IMR-90 (cell line): ENCODE measurements around the gene APCDD1L. TPM values are rescaled to one million over a fixed set of nuclear protein-coding genes. Genes with fewer than 3 reads are reported as not detected.

ENCODE experiments used
- ATAC-seq: fragments of 200-7000 bp; cut with Tn5 transposase; 2 replicates; pipeline ENCODE4 v1.9.1; 2020; ENCODE audit warnings: low read depth, mild to moderate bottlenecking, moderate library complexity
- BruUV-seq: library from RNA; stranded (reverse); fragments of 400-500 nt; replicated peaks from 2 replicates; lab custom pipeline; 2021; lab: Mats Ljungman, UMichigan
- CTCF ChIA-PET: fragments of 300-600 bp; formaldehyde crosslinking; extraction: SDS; loops from one replicate; lab custom pipeline; 2021; ENCODE audit warnings: antibody characterized with exemption; lab: Yijun Ruan, JAX
- POLR2A ChIA-PET: fragments of 300-600 bp; sonication (Branson Sonifier 250); formaldehyde crosslinking; loops from one replicate; lab custom pipeline; 2022; ENCODE audit warnings: antibody characterized with exemption; ENCODE audit not compliant: unreplicated experiment; lab: Charles Lee
- DNase-seq: peaks from one replicate; pipeline ENCODE4 v3.0.0; 2013
- H2AFZ ChIP-seq: replicated peaks from 2 replicates; pipeline ENCODE3; 2013; ENCODE audit warnings: low read length, mild to moderate bottlenecking; ENCODE audit not compliant: poor library complexity
- H2AK5ac ChIP-seq: 2 replicates; pipeline ENCODE4 v1.6.1; 2013; ENCODE audit warnings: low read depth, low read length, inconsistent platforms
- H2AK9ac ChIP-seq: replicated peaks from 2 replicates; pipeline ENCODE3; 2013; ENCODE audit warnings: mild to moderate bottlenecking, low read depth, low read length, moderate library complexity; ENCODE audit not compliant: poor library complexity
- H2BK120ac ChIP-seq: 2 replicates; pipeline ENCODE4 v1.6.1; 2013; ENCODE audit warnings: low read depth, low read length, inconsistent platforms
- H2BK15ac ChIP-seq: 3 replicates; pipeline ENCODE4 v1.6.1; 2013; ENCODE audit warnings: low read depth, low read length, inconsistent platforms
- H2BK20ac ChIP-seq: 2 replicates; pipeline ENCODE4 v1.6.1; 2013; ENCODE audit warnings: low read depth, mild to moderate bottlenecking, inconsistent platforms, low read length, moderate library complexity
- H2BK5ac ChIP-seq: 2 replicates; pipeline ENCODE4 v1.6.1; 2013; ENCODE audit warnings: mild to moderate bottlenecking, low read depth, low read length, inconsistent platforms; ENCODE audit not compliant: poor library complexity, severe bottlenecking
- H3K14ac ChIP-seq: replicated peaks from 2 replicates; pipeline ENCODE4 v1.6.1; 2013; ENCODE audit warnings: low read depth, low read length, inconsistent platforms
- H3K18ac ChIP-seq: 2 replicates; pipeline ENCODE4 v1.6.1; 2013; ENCODE audit warnings: low read depth, low read length, control low read depth
- H3K23ac ChIP-seq: 2 replicates; pipeline ENCODE4 v1.6.1; 2013; ENCODE audit warnings: low read depth, low read length, inconsistent platforms
- H3K27ac ChIP-seq: 2 replicates; pipeline ENCODE4 v1.5.1; 2013; ENCODE audit warnings: mild to moderate bottlenecking, control low read depth, low read length; ENCODE audit not compliant: insufficient read depth
- H3K27me3 ChIP-seq: 2 replicates; pipeline ENCODE4 v1.6.1; 2013; ENCODE audit warnings: low read length; ENCODE audit not compliant: control insufficient read depth, insufficient read depth
- H3K36me3 ChIP-seq: 2 replicates; pipeline ENCODE4 v1.6.1; 2013; ENCODE audit warnings: low read length, mixed read lengths; ENCODE audit not compliant: control insufficient read depth, insufficient read depth
- H3K4ac ChIP-seq: 2 replicates; pipeline ENCODE4 v1.6.1; 2013; ENCODE audit warnings: low read depth, low read length, inconsistent platforms
- H3K4me1 ChIP-seq: 2 replicates; pipeline ENCODE4 v1.6.1; 2013; ENCODE audit warnings: low read length, mixed read lengths; ENCODE audit not compliant: control insufficient read depth, insufficient read depth
- H3K4me2 ChIP-seq: 2 replicates; pipeline ENCODE4 v1.6.1; 2013; ENCODE audit warnings: low read depth, mild to moderate bottlenecking, control low read depth, low read length, moderate library complexity
- H3K4me3 ChIP-seq: 2 replicates; pipeline ENCODE4 v1.5.1; 2013; ENCODE audit warnings: low read depth, mild to moderate bottlenecking, control low read depth, low read length, moderate library complexity; ENCODE audit not compliant: insufficient read depth
- H3K56ac ChIP-seq: 2 replicates; pipeline ENCODE4 v1.6.1; 2013; ENCODE audit warnings: low read length, inconsistent platforms; ENCODE audit not compliant: insufficient read depth; ENCODE audit errors: extremely low read depth
- H3K79me1 ChIP-seq, 2 experiments: 2 replicates each; pipeline ENCODE4 v1.6.1; 2013; ENCODE audit warnings: low read length in 2 of 2, inconsistent platforms in 1 of 2, low read depth in 1 of 2
- H3K9ac ChIP-seq: 2 replicates; pipeline ENCODE4 v1.6.1; 2013; ENCODE audit warnings: low read depth, low read length, control low read depth
- H3K9me1 ChIP-seq: 2 replicates; pipeline ENCODE4 v1.6.1; 2013; ENCODE audit warnings: low read length, inconsistent platforms; ENCODE audit not compliant: insufficient read depth
- H3K9me3 ChIP-seq: 2 replicates; pipeline ENCODE4 v1.6.1; 2013; ENCODE audit warnings: low read length; ENCODE audit not compliant: control insufficient read depth, insufficient read depth
- H4K20me1 ChIP-seq: 2 replicates; pipeline ENCODE4 v1.6.1; 2013; ENCODE audit warnings: low read length, inconsistent platforms; ENCODE audit not compliant: insufficient read depth
- H4K5ac ChIP-seq: 2 replicates; pipeline ENCODE4 v1.6.1; 2013; ENCODE audit warnings: mild to moderate bottlenecking, low read depth, low read length, control low read depth
- H4K8ac ChIP-seq, 2 experiments: 2 replicates each; pipeline ENCODE4 v1.6.1; 2013; ENCODE audit warnings: low read depth in 2 of 2, low read length in 2 of 2, control low read depth in 1 of 2, inconsistent platforms in 1 of 2
- H4K91ac ChIP-seq: 2 replicates; pipeline ENCODE4 v1.6.1; 2013; ENCODE audit warnings: low read depth, low read length, inconsistent platforms; ENCODE audit not compliant: insufficient read depth
- BHLHE40 ChIP-seq: fragments of 150-350 bp; IDR thresholded peaks from 2 replicates; pipeline ENCODE4 v1.6.1; 2016; ENCODE audit warnings: mild to moderate bottlenecking, low read depth, low read length
- CEBPB ChIP-seq: IDR thresholded peaks from 2 replicates; pipeline ENCODE4 v1.6.1; 2012; ENCODE audit warnings: low read depth, low read length, improper control_type of control experiment
- CHD1 ChIP-seq: IDR thresholded peaks from 2 replicates; pipeline ENCODE4 v1.6.1; 2012; ENCODE audit warnings: low read depth, low read length, improper control_type of control experiment
- FOS ChIP-seq: fragments of 150-350 bp; IDR thresholded peaks from 2 replicates; pipeline ENCODE4 v1.6.1; 2016; ENCODE audit warnings: low read depth, low read length
- MAFK ChIP-seq: IDR thresholded peaks from 2 replicates; pipeline ENCODE4 v1.6.1; 2012; ENCODE audit warnings: low read depth, low read length, improper control_type of control experiment
- MAZ ChIP-seq: IDR thresholded peaks from 2 replicates; pipeline ENCODE4 v1.6.1; 2012; ENCODE audit warnings: low read depth, mild to moderate bottlenecking, low read length, improper control_type of control experiment, moderate library complexity, borderline replicate concordance
- MXI1 ChIP-seq: IDR thresholded peaks from 2 replicates; pipeline ENCODE4 v1.6.1; 2012; ENCODE audit warnings: low read depth, mild to moderate bottlenecking, low read length, moderate library complexity, borderline replicate concordance
- NFE2L2 ChIP-seq: fragments of 150-350 bp; IDR thresholded peaks from 2 replicates; pipeline ENCODE4 v1.6.1; 2016; ENCODE audit warnings: low read depth, mild to moderate bottlenecking, low read length
- POLR2A ChIP-seq: IDR thresholded peaks from 2 replicates; pipeline ENCODE4 v1.6.1; 2012; ENCODE audit warnings: mild to moderate bottlenecking, low read depth, low read length
- RAD21 ChIP-seq: IDR thresholded peaks from 2 replicates; pipeline ENCODE4 v1.6.1; 2012; ENCODE audit warnings: low read length, improper control_type of control experiment
- RCOR1 ChIP-seq: IDR thresholded peaks from 2 replicates; pipeline ENCODE4 v1.6.1; 2012; ENCODE audit warnings: mild to moderate bottlenecking, low read length, improper control_type of control experiment; ENCODE audit not compliant: insufficient replicate concordance
- RFX5 ChIP-seq: IDR thresholded peaks from 2 replicates; pipeline ENCODE4 v1.8.0; 2012; ENCODE audit warnings: low read depth, mild to moderate bottlenecking, low read length, moderate library complexity
- SMC3 ChIP-seq: fragments of 150-350 bp; IDR thresholded peaks from 2 replicates; pipeline ENCODE4 v1.6.1; 2016; ENCODE audit warnings: low read depth, mild to moderate bottlenecking, antibody characterized with exemption, low read length, moderate library complexity
- WGBS, 2 experiments: methylation state at CpG; one replicate each; pipeline versions ENCODE4 v1.1.5 to v1.1.7; 2013; ENCODE audit warnings: missing lambda C conversion rate in 2 of 2; ENCODE audit not compliant: insufficient read length in 1 of 2; ENCODE audit errors: extremely low coverage in 2 of 2; 5-methylcytosine and 5-hydroxymethylcytosine counted together
- dilution Hi-C: fragments of 300-500 bp; cut with HindIII; formaldehyde crosslinking; loops from one replicate; pipeline ENCODE4 v1.14.3; 2018; ENCODE audit warnings: low sequenced_read_pairs; ENCODE audit not compliant: unreplicated experiment
- in situ Hi-C: fragments of 300-500 bp; cut with MboI; formaldehyde crosslinking; loops from 3 replicates; pipeline ENCODE4 v1.14.3; 2019; ENCODE audit warnings: low sequenced_read_pairs, inconsistent platforms, mixed read lengths
- intact Hi-C: fragments of 100-400 bp; cut with micrococcal nuclease; formaldehyde crosslinking; loops from 2 replicates; pipeline ENCODE4 v1.10.0; 2022
- polyA plus RNA-seq, 3 experiments: library from polyadenylated mRNA; depleted of rRNA; stranded (reverse); fragments of >200 nt; gene quantifications; 2 replicates each; pipeline ENCODE4 v1.2.3, GENCODE V29; 2012; ENCODE audit warnings: low replicate concordance in 1 of 3
- total RNA-seq: library from RNA; depleted of rRNA; stranded (reverse); fragments of >200 nt; gene quantifications from 2 replicates; pipeline ENCODE4 v1.2.3, GENCODE V29; 2012
- TF ChIP-seq, protein P1 (sequence below): conservative IDR thresholded peaks from 2 replicates; pipeline ENCODE4 v1.5.1; 2012; ENCODE audit warnings: mild to moderate bottlenecking, low read depth, low read length, improper control_type of control experiment
- TF ChIP-seq, protein P2 (sequence below): fragments of 150-350 bp; IDR thresholded peaks from 2 replicates; pipeline ENCODE4 v1.6.1; 2017; ENCODE audit warnings: mild to moderate bottlenecking, antibody characterized with exemption, low read length, low read depth
- TF ChIP-seq, protein P3 (sequence below): fragments of 150-350 bp; IDR thresholded peaks from 2 replicates; pipeline ENCODE4 v1.6.1; 2016; ENCODE audit warnings: low read depth, mild to moderate bottlenecking, low read length, moderate library complexity, borderline replicate concordance

APCDD1L gene
- total and polyA plus RNA-seq, 2 of the 4 experiments (the other 2 are of a cell fraction): 2.5 to 18.3 TPM

DNA sequence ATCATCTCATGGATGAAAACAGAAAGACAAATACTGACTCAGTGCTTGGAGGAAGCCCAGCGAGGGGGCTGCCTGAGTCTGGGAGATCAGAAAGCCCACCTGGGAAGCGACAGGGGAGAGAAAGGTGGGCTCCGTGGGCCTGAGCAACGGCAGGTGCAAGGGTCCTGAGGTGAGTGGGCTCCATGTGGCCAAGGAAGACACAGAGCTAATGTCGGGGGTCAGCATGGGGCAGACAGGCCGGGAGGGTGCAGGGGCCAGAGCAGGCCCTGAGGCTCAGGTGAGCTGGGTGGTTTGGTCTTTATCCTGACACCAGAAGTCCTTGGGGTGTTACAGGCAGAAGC lies 18.8 kb downstream of the APCDD1L start:
- no peak overlapping the region for H2AK9ac ChIP-seq
- no peak for ATAC-seq
- BruUV-seq: no TSS peak
- no peak overlapping the region for H3K14ac ChIP-seq
- H4K91ac ChIP-seq: no peak overlapping the region
- no peak overlapping the region for H3K4me2 ChIP-seq
- no peaks in the 10 kb centered on the region for H4K20me1 ChIP-seq
- POLR2A ChIA-PET: no interaction called here
- TF ChIP-seq FOS: no peak
- TF ChIP-seq POLR2A: no peak
- TF ChIP-seq MAZ: no peak
- TF ChIP-seq, protein P1, sequence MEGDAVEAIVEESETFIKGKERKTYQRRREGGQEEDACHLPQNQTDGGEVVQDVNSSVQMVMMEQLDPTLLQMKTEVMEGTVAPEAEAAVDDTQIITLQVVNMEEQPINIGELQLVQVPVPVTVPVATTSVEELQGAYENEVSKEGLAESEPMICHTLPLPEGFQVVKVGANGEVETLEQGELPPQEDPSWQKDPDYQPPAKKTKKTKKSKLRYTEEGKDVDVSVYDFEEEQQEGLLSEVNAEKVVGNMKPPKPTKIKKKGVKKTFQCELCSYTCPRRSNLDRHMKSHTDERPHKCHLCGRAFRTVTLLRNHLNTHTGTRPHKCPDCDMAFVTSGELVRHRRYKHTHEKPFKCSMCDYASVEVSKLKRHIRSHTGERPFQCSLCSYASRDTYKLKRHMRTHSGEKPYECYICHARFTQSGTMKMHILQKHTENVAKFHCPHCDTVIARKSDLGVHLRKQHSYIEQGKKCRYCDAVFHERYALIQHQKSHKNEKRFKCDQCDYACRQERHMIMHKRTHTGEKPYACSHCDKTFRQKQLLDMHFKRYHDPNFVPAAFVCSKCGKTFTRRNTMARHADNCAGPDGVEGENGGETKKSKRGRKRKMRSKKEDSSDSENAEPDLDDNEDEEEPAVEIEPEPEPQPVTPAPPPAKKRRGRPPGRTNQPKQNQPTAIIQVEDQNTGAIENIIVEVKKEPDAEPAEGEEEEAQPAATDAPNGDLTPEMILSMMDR: no peak
- no peak for TF ChIP-seq MXI1
- TF ChIP-seq SMC3: no peak
- no peak for TF ChIP-seq NFE2L2
- no peak for TF ChIP-seq RAD21
- TF ChIP-seq, protein P2, sequence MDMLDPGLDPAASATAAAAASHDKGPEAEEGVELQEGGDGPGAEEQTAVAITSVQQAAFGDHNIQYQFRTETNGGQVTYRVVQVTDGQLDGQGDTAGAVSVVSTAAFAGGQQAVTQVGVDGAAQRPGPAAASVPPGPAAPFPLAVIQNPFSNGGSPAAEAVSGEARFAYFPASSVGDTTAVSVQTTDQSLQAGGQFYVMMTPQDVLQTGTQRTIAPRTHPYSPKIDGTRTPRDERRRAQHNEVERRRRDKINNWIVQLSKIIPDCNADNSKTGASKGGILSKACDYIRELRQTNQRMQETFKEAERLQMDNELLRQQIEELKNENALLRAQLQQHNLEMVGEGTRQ: no peak
- no peak for TF ChIP-seq RCOR1
- no peak for TF ChIP-seq MAFK
- no peak for TF ChIP-seq BHLHE40
- TF ChIP-seq RFX5: no peak
- no peak for TF ChIP-seq CHD1
- no peak for TF ChIP-seq CEBPB
- TF ChIP-seq, protein P3, sequence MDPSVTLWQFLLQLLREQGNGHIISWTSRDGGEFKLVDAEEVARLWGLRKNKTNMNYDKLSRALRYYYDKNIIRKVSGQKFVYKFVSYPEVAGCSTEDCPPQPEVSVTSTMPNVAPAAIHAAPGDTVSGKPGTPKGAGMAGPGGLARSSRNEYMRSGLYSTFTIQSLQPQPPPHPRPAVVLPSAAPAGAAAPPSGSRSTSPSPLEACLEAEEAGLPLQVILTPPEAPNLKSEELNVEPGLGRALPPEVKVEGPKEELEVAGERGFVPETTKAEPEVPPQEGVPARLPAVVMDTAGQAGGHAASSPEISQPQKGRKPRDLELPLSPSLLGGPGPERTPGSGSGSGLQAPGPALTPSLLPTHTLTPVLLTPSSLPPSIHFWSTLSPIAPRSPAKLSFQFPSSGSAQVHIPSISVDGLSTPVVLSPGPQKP: no peak
- no peak overlapping the region for H2BK20ac ChIP-seq
- 75% methylated on average over 2 of the region's 6 CpGs; no CpG with 5 or more reads in 1 of the 2 experiments for WGBS, 2 experiments
- no peak overlapping the region for H2AFZ ChIP-seq
- H2BK5ac ChIP-seq: no peak overlapping the region
- CTCF ChIA-PET: no interaction called here
- H3K27ac ChIP-seq: no peak overlapping the region
- H3K79me1 ChIP-seq: peaks cover 0 to 5% of the 10 kb centered on the region in 2 experiments; a peak in 3 of 4 replicates
- no peak overlapping the region for H3K23ac ChIP-seq
- H3K4me3 ChIP-seq: no peak overlapping the region
- in situ Hi-C loops (no loop called here), intact Hi-C loops (no loop called here), dilution Hi-C loops (no loop called here)
- H2AK5ac ChIP-seq: no peak overlapping the region
- H2BK15ac ChIP-seq: no peak overlapping the region
- DNase-seq: no peak
- H3K18ac ChIP-seq: no peak overlapping the region
- no peak overlapping the region for H4K5ac ChIP-seq
- H3K4me1 ChIP-seq: no peaks in the 10 kb centered on the region
- H3K56ac ChIP-seq: no peak overlapping the region
- peaks cover 5% of the 10 kb centered on the region for H3K9me1 ChIP-seq
- no peak overlapping the region for H2BK120ac ChIP-seq
- H4K8ac ChIP-seq: no peak overlapping the region
- no peak overlapping the region for H3K9ac ChIP-seq
- no peak overlapping the region for H3K4ac ChIP-seq
- no peaks in the 10 kb centered on the region; the same call in 1 of the 2 replicates for H3K27me3 ChIP-seq
- H3K9me3 ChIP-seq: peaks cover 2% of the 10 kb centered on the region; the same call in 1 of the 2 replicates
- no peaks in the 10 kb centered on the region for H3K36me3 ChIP-seq
